ENCODE data around the gene DPP6. TPM values are rescaled to one million over a fixed set of nuclear protein-coding genes. Genes with fewer than 3 reads are reported as not detected.

Gene DPP6
- total RNA-seq, 2 experiments from 2014 or later, result not detected

GRCh38 chr7:154577141-154577873, 525.1 kb downstream of the DPP6 start:
- ATAC-seq (ENCODE audit: poor library complexity), result no peak
- H3K4me1 ChIP-seq (ENCODE audit: insufficient read depth, low read length), result no peaks in the 10 kb centered on the region
- H3K27ac ChIP-seq (ENCODE audit: low read depth in 1 of 2, low read length in 2 of 2), result no peak overlapping the region
- Mint-ChIP-seq H3K4me3 (no peak overlapping the region), H3K9me3 (peaks cover 2% of the 10 kb centered on the region), H3K36me3 (ENCODE audit: low read depth) (no peaks in the 10 kb centered on the region), H3K27ac (no peak overlapping the region), H3K4me1 (ENCODE audit: low read depth) (no peaks in the 10 kb centered on the region), H3K27me3 (no peaks in the 10 kb centered on the region)
- H3K27me3 ChIP-seq (ENCODE audit: control insufficient read depth in 1 of 2, insufficient read depth in 2 of 2, low read length in 2 of 2), result no peaks in the 10 kb centered on the region
- TF ChIP-seq CTCF (IDR thresholded peaks at IDR 0.05), result no peak
- H3K36me3 ChIP-seq (ENCODE audit: insufficient read depth, low read length), result no peaks in the 10 kb centered on the region
- peaks cover 0 to 33% of the 10 kb centered on the region in 2 experiments for H3K9me3 ChIP-seq (ENCODE audit: control insufficient read depth in 1 of 2, insufficient read depth in 1 of 2, low read length in 2 of 2)
- DNase-seq, result no peak
- intact Hi-C loops (cut with DNase I, micrococcal nuclease), result no loop called here
- CTCF ChIA-PET, result no interaction called here
- POLR2A ChIA-PET, result no interaction called here
- no peak overlapping the region for H3K4me3 ChIP-seq (ENCODE audit: low read length)

GRCh38 chr7:154578336-154578735, 526.1 kb downstream of the DPP6 start:
- Histone ChIP-seq H3K27me3 (ENCODE audit: control insufficient read depth in 1 of 2, insufficient read depth in 2 of 2, low read length in 2 of 2) (no peaks in the 10 kb centered on the region), H3K36me3 (ENCODE audit: insufficient read depth, low read length) (no peaks in the 10 kb centered on the region), H3K4me3 (ENCODE audit: low read length) (no peak overlapping the region), H3K9me3 (ENCODE audit: control insufficient read depth in 1 of 2, insufficient read depth in 1 of 2, low read length in 2 of 2) (peaks cover 0 to 23% of the 10 kb centered on the region in 2 experiments), H3K27ac (ENCODE audit: low read depth in 1 of 2, low read length in 2 of 2) (no peak overlapping the region), H3K4me1 (ENCODE audit: insufficient read depth, low read length) (no peaks in the 10 kb centered on the region)
- TF ChIP-seq CTCF (IDR thresholded peaks at IDR 0.05), result no peak
- ATAC-seq (ENCODE audit: poor library complexity), result no peak
- Mint-ChIP-seq H3K36me3 (ENCODE audit: low read depth) (no peaks in the 10 kb centered on the region), H3K9me3 (peaks cover 2% of the 10 kb centered on the region), H3K4me1 (ENCODE audit: low read depth) (no peaks in the 10 kb centered on the region), H3K27ac (no peak overlapping the region), H3K4me3 (no peak overlapping the region), H3K27me3 (no peaks in the 10 kb centered on the region)
- intact Hi-C loops (cut with DNase I, micrococcal nuclease), result no loop called here
- POLR2A ChIA-PET, result no interaction called here
- DNase-seq, result no peak
- CTCF ChIA-PET, result no interaction called here

GRCh38 chr7:154579711-154580110, 527.5 kb downstream of the DPP6 start:
- ATAC-seq (ENCODE audit: poor library complexity) (no peak), DNase-seq (no peak)
- H3K36me3 Mint-ChIP-seq (ENCODE audit: low read depth), result no peaks in the 10 kb centered on the region
- Histone ChIP-seq H3K36me3 (ENCODE audit: insufficient read depth, low read length) (no peaks in the 10 kb centered on the region), H3K4me3 (ENCODE audit: low read length) (no peak overlapping the region), H3K9me3 (ENCODE audit: control insufficient read depth in 1 of 2, insufficient read depth in 1 of 2, low read length in 2 of 2) (peaks cover 0 to 25% of the 10 kb centered on the region in 2 experiments), H3K27me3 (ENCODE audit: control insufficient read depth in 1 of 2, insufficient read depth in 2 of 2, low read length in 2 of 2) (no peaks in the 10 kb centered on the region), H3K27ac (ENCODE audit: low read depth in 1 of 2, low read length in 2 of 2) (no peak overlapping the region), H3K4me1 (ENCODE audit: insufficient read depth, low read length) (no peaks in the 10 kb centered on the region)
- intact Hi-C loops (cut with DNase I, micrococcal nuclease), result no loop called here
- no peak overlapping the region for H3K4me3 Mint-ChIP-seq
- H3K4me1 Mint-ChIP-seq (ENCODE audit: low read depth), result no peaks in the 10 kb centered on the region
- H3K9me3 Mint-ChIP-seq, result peaks cover 2% of the 10 kb centered on the region
- H3K27me3 Mint-ChIP-seq, result no peaks in the 10 kb centered on the region
- no peak overlapping the region for H3K27ac Mint-ChIP-seq
- no peak for TF ChIP-seq CTCF (IDR thresholded peaks at IDR 0.05)
- CTCF ChIA-PET, result no interaction called here
- POLR2A ChIA-PET, result no interaction called here

Measured in CD4-positive, alpha-beta T cell (primary cell).